DMS 273 (cell line): ENCODE measurements around the gene ROBO2.

Source experiments
- DNase-seq: peaks from one replicate; lab custom pipeline; 2025; ENCODE audit not compliant: unreplicated experiment; lab: John Stamatoyannopoulos, UW

ROBO2 gene

GRCh38 chr3:77541203-77541922 lies 501.5 kb downstream of the ROBO2 start:
- DNase-seq, result no peak

GRCh38 chr3:77546246-77546645 lies 506.3 kb downstream of the ROBO2 start:
- no peak for DNase-seq

- no peak for DNase-seq
Measured at GRCh38 chr3:77549034-77549433, 509.1 kb downstream of the ROBO2 start.

GRCh38 chr3:77553240-77553639 lies 513.3 kb downstream of the ROBO2 start:
- DNase-seq, result no peak

GRCh38 chr3:77562089-77562488 lies 522.2 kb downstream of the ROBO2 start:
- no peak for DNase-seq

- no peak for DNase-seq
Measured at GRCh38 chr3:77563012-77563411, 523.1 kb downstream of the ROBO2 start.

GRCh38 chr3:77566055-77566454 lies 526.2 kb downstream of the ROBO2 start:
- no peak for DNase-seq

GRCh38 chr3:77571971-77572715 lies 532.2 kb downstream of the ROBO2 start:
- no peak for DNase-seq

GRCh38 chr3:77577264-77577663 lies 537.4 kb downstream of the ROBO2 start:
- no peak for DNase-seq

- no peak for DNase-seq
Measured at GRCh38 chr3:77586216-77586615, 546.3 kb downstream of the ROBO2 start.

GRCh38 chr3:77588863-77589262 lies 549.0 kb downstream of the ROBO2 start:
- DNase-seq, result no peak

GRCh38 chr3:77590191-77590590 lies 550.3 kb downstream of the ROBO2 start:
- no peak for DNase-seq

- no peak for DNase-seq
Measured at GRCh38 chr3:77595371-77595870, 555.5 kb downstream of the ROBO2 start.

- no peak for DNase-seq
Measured at GRCh38 chr3:77599948-77600347, 560.0 kb downstream of the ROBO2 start.

- no peak for DNase-seq
Measured at GRCh38 chr3:77601823-77602415, 562.0 kb downstream of the ROBO2 start.

GRCh38 chr3:77602722-77603121 lies 562.8 kb downstream of the ROBO2 start:
- no peak for DNase-seq

GRCh38 chr3:77605308-77605707 lies 565.4 kb downstream of the ROBO2 start:
- DNase-seq, result no peak

- DNase-seq, result no peak
Measured at GRCh38 chr3:77605865-77606264, 566.0 kb downstream of the ROBO2 start.

- DNase-seq, result no peak
Measured at GRCh38 chr3:77606372-77606771, 566.5 kb downstream of the ROBO2 start.

GRCh38 chr3:77618686-77619085 lies 578.8 kb downstream of the ROBO2 start:
- DNase-seq, result no peak

- no peak for DNase-seq
Measured at GRCh38 chr3:77620009-77620408, 580.1 kb downstream of the ROBO2 start.

GRCh38 chr3:77623500-77623899 lies 583.6 kb downstream of the ROBO2 start:
- DNase-seq, result no peak
